CD4-positive, CD25-positive, alpha-beta regulatory T cell (primary cell): ENCODE measurements around the gene DAPP1. TPM values are rescaled to one million over a fixed set of nuclear protein-coding genes. Genes with fewer than 3 reads are reported as not detected.

ENCODE experiments used
- ATAC-seq, 2 donors: fragments of 150-1000 bp; cut with Tn5 transposase; one replicate each; pipeline ENCODE4 v1.10.0; 2021; ENCODE audit warnings: low read depth in 2 of 2, moderate number of reproducible peaks in 2 of 2, moderate library complexity in 1 of 2
- DNase-seq, 3 donors: peaks; one replicate each; pipeline versions ENCODE4 v3.0.0 to v3.0.0-alpha.2; 2012 to 2022; ENCODE audit warnings: mixed read lengths in 1 of 3
- H3K27ac ChIP-seq: one replicate; pipeline ENCODE4 v1.7.0; 2013; ENCODE audit warnings: mild to moderate bottlenecking, low read length; ENCODE audit not compliant: insufficient read depth, poor library complexity, severe bottlenecking
- H3K27me3 ChIP-seq: one replicate; pipeline ENCODE4 v1.7.0; 2013; ENCODE audit warnings: low read length; ENCODE audit not compliant: control insufficient read depth, insufficient read depth
- H3K36me3 ChIP-seq: one replicate; pipeline ENCODE4 v1.7.0; 2013; ENCODE audit warnings: mild to moderate bottlenecking, low read length, moderate library complexity; ENCODE audit not compliant: control insufficient read depth, insufficient read depth
- H3K4me1 ChIP-seq: 2 replicates; pipeline ENCODE4 v1.7.0; 2013; ENCODE audit warnings: mild to moderate bottlenecking, low read length; ENCODE audit not compliant: insufficient read depth, control insufficient read depth, poor library complexity, severe bottlenecking
- H3K4me3 ChIP-seq: one replicate; pipeline ENCODE4 v1.7.0; 2013; ENCODE audit warnings: low read depth, mild to moderate bottlenecking, low read length, moderate library complexity
- H3K9me3 ChIP-seq, 2 experiments: 1 replicate in 1 of 2; 2 replicates in 1 of 2; pipeline ENCODE4 v1.7.0; 2013; ENCODE audit warnings: low read length in 2 of 2, mild to moderate bottlenecking in 1 of 2, moderate library complexity in 1 of 2; ENCODE audit not compliant: control insufficient read depth in 2 of 2
- H3K27ac Mint-ChIP-seq, 3 donors: one replicate each; pipeline ENCODE4 v1.8.0; 2020 to 2022; ENCODE audit warnings: mild to moderate bottlenecking in 3 of 3, mixed read lengths in 3 of 3, moderate library complexity in 2 of 3
- H3K27me3 Mint-ChIP-seq: one replicate; pipeline ENCODE4 v1.8.0; 2022; ENCODE audit warnings: mild to moderate bottlenecking, mixed read lengths
- H3K36me3 Mint-ChIP-seq: one replicate; pipeline ENCODE4 v1.8.0; 2020; ENCODE audit warnings: mixed read lengths
- H3K4me1 Mint-ChIP-seq, 4 donors: one replicate each; pipeline ENCODE4 v1.8.0; 2020 to 2022; ENCODE audit warnings: mixed read lengths in 4 of 4, mild to moderate bottlenecking in 1 of 4
- H3K4me3 Mint-ChIP-seq, 4 donors: one replicate each; pipeline ENCODE4 v1.8.0; 2020 to 2022; ENCODE audit warnings: mild to moderate bottlenecking in 4 of 4, mixed read lengths in 4 of 4, moderate library complexity in 3 of 4
- H3K9me3 Mint-ChIP-seq, 7 donors: one replicate each; pipeline ENCODE4 v1.8.0; 2020 to 2022; ENCODE audit warnings: mixed read lengths in 7 of 7, mild to moderate bottlenecking in 3 of 7, moderate library complexity in 2 of 7
- polyA plus RNA-seq, 4 donors: library from polyadenylated mRNA; unstranded; fragments of 300-500 nt; fragmentation: Illumina TruSeq; gene quantifications; one replicate each; pipeline ENCODE4 v1.2.3, GENCODE V29; 2021
- total RNA-seq: library from RNA; stranded (reverse); gene quantifications from one replicate; pipeline ENCODE4 v1.2.3, GENCODE V29; 2022

DAPP1 gene
- total and polyA plus RNA-seq, 5 donors from 2014 or later: 25.0 to 42.8 (median 30.9) TPM

- Mint-ChIP-seq H3K9me3 (no peaks in the 10 kb centered on the region), H3K27me3 (no peaks in the 10 kb centered on the region), H3K4me1 (peaks cover 14 to 22% (median 18%) of the 10 kb centered on the region in 4 donors), H3K27ac (no peak overlapping the region), H3K4me3 (no peak overlapping the region), H3K36me3 (peaks cover 14% of the 10 kb centered on the region)
- no peaks in the 10 kb centered on the region for H3K27me3 ChIP-seq
- no peak overlapping the region for H3K4me3 ChIP-seq
- no peak for ATAC-seq
- no peaks in the 10 kb centered on the region for H3K9me3 ChIP-seq
- no peak for DNase-seq
- no peak overlapping the region for H3K27ac ChIP-seq
- H3K4me1 ChIP-seq: peaks cover 6% of the 10 kb centered on the region
- peaks cover 38% of the 10 kb centered on the region for H3K36me3 ChIP-seq
Observed at GRCh38 chr4:99886146-99886545, 69.5 kb downstream of the DAPP1 start.

- DNase-seq (no peak), ATAC-seq (no peak)
- H3K4me3 ChIP-seq: no peak overlapping the region
- H3K9me3 ChIP-seq: no peaks in the 10 kb centered on the region
- H3K27ac ChIP-seq: no peak overlapping the region
- H3K36me3 ChIP-seq: peaks cover 23% of the 10 kb centered on the region
- H3K4me3 Mint-ChIP-seq: peak overlapping the region in 1 of 4 donors; percentile 27
- no peaks in the 10 kb centered on the region for H3K27me3 Mint-ChIP-seq
- H3K36me3 Mint-ChIP-seq: peaks cover 16% of the 10 kb centered on the region
- no peak overlapping the region for H3K27ac Mint-ChIP-seq
- H3K27me3 ChIP-seq: no peaks in the 10 kb centered on the region
- H3K9me3 Mint-ChIP-seq: no peaks in the 10 kb centered on the region
- peaks cover 22 to 36% (median 23%) of the 10 kb centered on the region in 4 donors for H3K4me1 Mint-ChIP-seq
- H3K4me1 ChIP-seq: peaks cover 10% of the 10 kb centered on the region
Observed at GRCh38 chr4:99887837-99888236, 71.2 kb downstream of the DAPP1 start.

GRCh38 chr4:99891351-99891750 is 74.7 kb downstream of the DAPP1 start:
- Mint-ChIP-seq H3K4me3 (peak overlapping the region in 3 of 4 donors; percentile 23 to 52 (median 23)), H3K9me3 (no peaks in the 10 kb centered on the region), H3K27me3 (no peaks in the 10 kb centered on the region), H3K4me1 (peaks cover 28 to 60% (median 41%) of the 10 kb centered on the region in 4 donors), H3K36me3 (peaks cover 15% of the 10 kb centered on the region), H3K27ac (peak overlapping the region in 1 of 3 donors; percentile 15)
- Histone ChIP-seq H3K27ac (no peak overlapping the region), H3K4me3 (no peak overlapping the region), H3K9me3 (no peaks in the 10 kb centered on the region), H3K27me3 (no peaks in the 10 kb centered on the region), H3K4me1 (peaks cover 28% of the 10 kb centered on the region), H3K36me3 (peaks cover 11% of the 10 kb centered on the region)
- DNase-seq: no peak
- no peak for ATAC-seq

GRCh38 chr4:99893029-99893428 is 76.4 kb downstream of the DAPP1 start:
- Mint-ChIP-seq H3K9me3 (no peaks in the 10 kb centered on the region), H3K36me3 (peaks cover 12% of the 10 kb centered on the region), H3K27me3 (no peaks in the 10 kb centered on the region), H3K27ac (peak overlapping the region; percentile 80 to 99 (median 89)), H3K4me1 (peaks cover 28 to 56% (median 35%) of the 10 kb centered on the region in 4 donors), H3K4me3 (peak overlapping the region; percentile 98 to 99 (median 98))
- peaks cover 5% of the 10 kb centered on the region for H3K36me3 ChIP-seq
- H3K27ac ChIP-seq: no peak overlapping the region
- H3K4me1 ChIP-seq: peaks cover 28% of the 10 kb centered on the region
- no peaks in the 10 kb centered on the region for H3K27me3 ChIP-seq
- ATAC-seq (no peak), DNase-seq (no peak)
- H3K4me3 ChIP-seq: peak overlapping the region; percentile 85
- H3K9me3 ChIP-seq: no peaks in the 10 kb centered on the region

GRCh38 chr4:99893839-99894160 is 77.2 kb downstream of the DAPP1 start:
- DNase-seq (no peak), ATAC-seq (no peak)
- peak overlapping the region; percentile 89 to 99 (median 96) for H3K27ac Mint-ChIP-seq
- Histone ChIP-seq H3K9me3 (no peaks in the 10 kb centered on the region), H3K27ac (peak overlapping the region; percentile 82), H3K36me3 (peaks cover 8% of the 10 kb centered on the region), H3K27me3 (no peaks in the 10 kb centered on the region), H3K4me1 (peaks cover 28% of the 10 kb centered on the region), H3K4me3 (peak overlapping the region; percentile 85)
- peak overlapping the region; percentile 98 to 99 (median 98) for H3K4me3 Mint-ChIP-seq
- no peaks in the 10 kb centered on the region for H3K27me3 Mint-ChIP-seq
- H3K36me3 Mint-ChIP-seq: peaks cover 9% of the 10 kb centered on the region
- H3K9me3 Mint-ChIP-seq: no peaks in the 10 kb centered on the region
- H3K4me1 Mint-ChIP-seq: peaks cover 28 to 53% (median 33%) of the 10 kb centered on the region in 4 donors

GRCh38 chr4:99894161-99894997 is 77.8 kb downstream of the DAPP1 start, which contains the start of gene LAMTOR3:
Gene LAMTOR3, minus strand, starts transcription at chr4:99894427. Its CDS starts 464 bp downstream, at chr4:99893963.
- peak; percentile 88 to 97 (median 91) for DNase-seq
- Histone ChIP-seq H3K27ac (peak within 1 kb of the TSS; percentile 82), H3K27me3 (no peaks in the 10 kb centered on the region), H3K4me3 (peak within 1 kb of the TSS; percentile 85), H3K9me3 (no peaks in the 10 kb centered on the region), H3K36me3 (peaks cover 7% of the 10 kb centered on the region), H3K4me1 (peaks cover 25% of the 10 kb centered on the region)
- no peaks in the 10 kb centered on the region for H3K27me3 Mint-ChIP-seq
- H3K4me1 Mint-ChIP-seq: peaks cover 23 to 51% (median 32%) of the 10 kb centered on the region in 4 donors
- H3K9me3 Mint-ChIP-seq: no peaks in the 10 kb centered on the region
- peaks cover 10% of the 10 kb centered on the region for H3K36me3 Mint-ChIP-seq
- ATAC-seq: peak; percentile 99 to 100
- peak within 1 kb of the TSS; percentile 89 to 99 (median 96) for H3K27ac Mint-ChIP-seq
- H3K4me3 Mint-ChIP-seq: peak within 1 kb of the TSS; percentile 98 to 99 (median 98)

GRCh38 chr4:99894998-99895397 is 78.4 kb downstream of the DAPP1 start:
- no peaks in the 10 kb centered on the region for H3K9me3 Mint-ChIP-seq
- Histone ChIP-seq H3K27me3 (no peaks in the 10 kb centered on the region), H3K4me3 (peak overlapping the region; percentile 82), H3K9me3 (no peaks in the 10 kb centered on the region), H3K27ac (peak overlapping the region; percentile 82), H3K4me1 (peaks cover 25% of the 10 kb centered on the region), H3K36me3 (peaks cover 11% of the 10 kb centered on the region)
- no peaks in the 10 kb centered on the region for H3K27me3 Mint-ChIP-seq
- peaks cover 12% of the 10 kb centered on the region for H3K36me3 Mint-ChIP-seq
- H3K27ac Mint-ChIP-seq: peak overlapping the region in 2 of 3 donors; percentile 84 to 89
- ATAC-seq (no peak), DNase-seq (no peak)
- H3K4me1 Mint-ChIP-seq: peaks cover 20 to 47% (median 31%) of the 10 kb centered on the region in 4 donors
- H3K4me3 Mint-ChIP-seq: peak overlapping the region; percentile 94 to 99 (median 98)
